LoVo (cell line): ENCODE results near the gene MACROD2.
"Not testable (repeated sequence)": the region's sequence is repeated elsewhere in the genome, so short reads cannot be mapped to it uniquely, and the experiment has no call there.

Experiments
- DNase-seq: peaks from one replicate; pipeline ENCODE4 v3.0.0-alpha.2; 2016; ENCODE audit warnings: low spot score

MACROD2 gene

GRCh38 chr20:15528391-15529111 lies 1533.2 kb downstream of the MACROD2 start:
- no peak for DNase-seq

DNA sequence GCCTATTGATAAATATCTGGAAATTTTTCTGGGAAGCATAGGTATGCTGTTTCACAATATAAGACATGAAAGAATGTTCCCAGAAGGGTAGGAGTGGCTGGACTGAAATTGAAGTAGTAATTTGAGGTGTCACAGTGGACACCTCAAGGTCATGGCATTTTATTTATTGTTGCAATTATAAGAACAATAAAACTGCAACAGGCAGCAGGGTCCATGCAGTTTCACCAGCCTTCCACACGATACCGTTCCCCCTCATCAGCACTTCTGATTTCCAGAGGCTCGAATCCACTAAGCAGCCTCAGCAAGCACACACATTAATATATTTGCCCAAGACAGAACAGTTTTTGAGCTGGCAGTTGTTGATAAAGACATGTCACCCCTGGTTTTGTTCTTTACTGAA lies 1540.5 kb downstream of the MACROD2 start:
- no peak for DNase-seq

- DNase-seq, result not testable (repeated sequence)
Observed at GRCh38 chr20:15537200-15537599, 1541.9 kb downstream of the MACROD2 start.

- DNase-seq, result no peak
Observed at GRCh38 chr20:15542655-15543054, 1547.3 kb downstream of the MACROD2 start.

DNA sequence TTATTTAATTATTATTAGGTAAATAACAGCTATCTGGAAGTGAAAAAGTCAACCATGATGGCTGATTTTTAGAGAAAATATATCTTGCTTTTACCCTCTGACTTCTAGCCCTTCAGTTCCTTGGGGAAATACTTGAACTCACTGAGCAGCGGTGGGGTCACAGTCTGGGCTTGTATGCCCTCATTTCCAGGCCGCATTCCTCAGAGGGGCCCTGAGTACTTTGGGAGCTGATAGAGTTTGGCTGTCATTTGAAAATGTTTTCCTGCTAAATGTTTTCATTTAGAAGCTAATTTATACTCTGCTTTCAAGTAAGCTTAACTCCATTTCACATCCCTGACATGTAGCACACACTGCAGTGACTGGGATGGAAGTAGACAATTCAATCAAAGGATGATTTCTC lies 1549.4 kb downstream of the MACROD2 start:
- DNase-seq, result no peak

DNA sequence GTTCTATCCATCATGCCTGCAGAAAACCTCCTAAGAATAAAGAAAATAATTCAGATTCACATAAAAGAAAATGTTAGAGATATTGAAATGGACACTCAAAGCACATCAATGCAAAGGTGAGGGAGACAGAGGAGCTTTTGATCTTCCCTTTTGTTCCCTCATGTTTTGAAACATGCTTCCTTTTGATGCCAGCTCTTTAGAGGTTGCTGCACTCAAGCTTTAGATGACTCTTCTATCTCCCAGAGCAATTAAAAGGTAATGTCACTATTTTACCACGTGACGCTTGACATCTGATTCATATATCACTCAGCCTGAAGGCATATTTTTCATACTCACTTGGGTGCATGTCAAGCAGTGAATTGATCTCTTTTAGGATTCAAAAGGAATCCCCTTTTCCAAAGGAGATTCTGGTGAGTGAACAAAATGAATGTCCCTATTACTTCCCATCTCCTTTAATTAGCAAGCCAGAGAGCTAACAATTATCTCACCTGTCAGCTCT lies 1551.3 kb downstream of the MACROD2 start:
- no peak for DNase-seq

DNA sequence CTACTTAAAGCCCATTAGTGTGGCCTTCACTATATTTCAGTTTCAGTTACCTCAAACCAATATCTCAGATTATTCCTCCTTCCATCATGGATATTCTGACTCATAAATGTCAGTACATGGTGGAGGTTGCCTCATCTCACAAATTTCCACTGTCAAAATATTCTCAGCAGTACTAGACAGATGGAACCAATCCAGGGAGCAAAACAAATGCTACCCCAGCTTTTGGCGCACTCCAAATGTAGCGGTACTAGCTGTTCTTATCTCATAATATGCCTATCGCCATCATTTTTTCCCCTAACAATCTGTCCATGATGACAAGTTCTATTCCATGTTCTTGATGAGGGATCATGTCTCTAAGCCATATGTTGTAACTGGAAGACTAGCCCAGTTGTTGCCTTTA lies 1551.8 kb downstream of the MACROD2 start:
- no peak for DNase-seq

DNA sequence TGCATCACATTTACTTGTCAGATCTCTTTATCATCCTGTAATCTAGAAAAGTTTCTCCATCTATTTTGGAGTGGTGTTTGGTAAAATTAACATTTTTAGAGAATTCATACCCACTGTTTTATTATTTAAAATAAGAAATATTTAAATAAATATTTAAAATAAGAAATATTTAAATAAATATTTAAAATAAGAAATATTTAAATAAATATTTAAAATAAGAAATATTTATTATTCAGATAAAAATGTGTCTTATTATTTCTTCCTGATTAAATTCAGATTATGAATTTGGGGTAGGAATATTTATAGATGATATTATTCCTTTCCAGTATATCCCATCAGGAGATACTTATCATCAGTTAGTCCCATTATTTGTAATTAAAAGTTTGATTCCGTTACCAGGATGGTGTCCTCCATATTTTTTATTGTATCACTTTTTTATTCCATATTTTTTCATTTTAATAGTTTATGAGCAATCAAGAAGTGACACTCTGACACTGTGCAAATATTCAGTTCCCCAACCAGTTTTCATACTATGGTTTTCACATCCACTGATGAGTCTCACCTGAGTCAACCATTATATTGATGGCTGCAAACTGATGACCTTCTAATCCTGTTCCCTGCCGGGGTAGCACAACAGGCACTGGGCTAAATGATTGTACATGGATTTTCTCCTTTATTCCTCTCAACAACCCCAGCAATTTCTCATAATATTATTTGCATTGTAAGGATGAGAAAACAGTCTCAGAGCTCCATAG lies 1555.0 kb downstream of the MACROD2 start:
- DNase-seq, result no peak

DNA sequence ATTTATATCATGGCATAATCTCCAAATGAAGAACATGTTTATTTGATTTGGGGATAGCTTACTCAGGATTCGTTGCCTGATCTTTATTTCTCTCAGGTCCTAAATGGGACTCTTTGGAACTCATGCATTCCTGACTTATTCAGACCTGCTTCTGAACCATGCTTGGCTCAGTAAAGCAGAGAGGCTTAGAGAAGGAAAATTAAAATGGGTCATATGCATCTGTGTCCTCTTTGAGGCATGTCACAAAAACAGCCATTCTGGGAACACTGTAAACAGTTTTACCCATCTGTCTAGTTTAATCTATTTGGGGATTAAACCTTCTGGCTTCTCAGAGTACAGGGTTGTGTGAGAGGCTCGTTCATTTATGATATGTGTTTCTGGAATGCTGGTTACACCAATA lies 1560.6 kb downstream of the MACROD2 start:
- no peak for DNase-seq

- DNase-seq, result no peak
Observed at GRCh38 chr20:15556869-15557268, 1561.6 kb downstream of the MACROD2 start.

GRCh38 chr20:15561070-15561569 lies 1565.8 kb downstream of the MACROD2 start:
- no peak for DNase-seq

DNA sequence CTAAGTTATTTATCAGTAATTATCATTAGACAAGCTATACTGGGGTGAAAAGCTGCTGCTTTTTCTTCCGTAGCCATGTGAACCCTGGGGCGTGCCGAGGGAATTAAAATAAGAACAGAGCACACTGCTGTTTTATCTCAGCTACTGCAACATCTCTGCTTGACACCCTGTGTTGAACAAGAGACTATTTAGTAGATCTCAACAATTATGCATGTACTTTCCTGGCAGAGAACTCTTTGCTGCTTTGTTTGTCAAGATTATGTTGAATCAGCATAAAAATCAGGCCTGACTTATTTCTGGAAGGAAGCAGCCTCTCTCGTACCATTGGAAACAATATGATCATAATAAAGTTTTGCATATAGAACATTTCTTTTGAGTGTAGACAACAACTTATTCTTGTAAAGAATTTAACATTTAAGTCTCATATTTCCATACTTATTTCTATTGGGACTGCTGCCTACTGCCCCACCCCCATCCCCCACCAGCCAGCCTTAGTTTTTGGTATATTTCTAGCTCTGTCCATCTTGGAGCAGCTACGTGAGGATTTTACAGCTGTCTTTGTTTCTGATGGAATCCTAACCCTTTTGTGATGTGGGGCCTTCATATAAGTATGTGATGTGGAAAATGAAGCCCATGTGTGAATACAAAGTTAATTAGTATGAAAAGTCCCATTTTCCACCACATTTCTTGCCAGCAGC lies 1566.5 kb downstream of the MACROD2 start:
- DNase-seq, result no peak

DNA sequence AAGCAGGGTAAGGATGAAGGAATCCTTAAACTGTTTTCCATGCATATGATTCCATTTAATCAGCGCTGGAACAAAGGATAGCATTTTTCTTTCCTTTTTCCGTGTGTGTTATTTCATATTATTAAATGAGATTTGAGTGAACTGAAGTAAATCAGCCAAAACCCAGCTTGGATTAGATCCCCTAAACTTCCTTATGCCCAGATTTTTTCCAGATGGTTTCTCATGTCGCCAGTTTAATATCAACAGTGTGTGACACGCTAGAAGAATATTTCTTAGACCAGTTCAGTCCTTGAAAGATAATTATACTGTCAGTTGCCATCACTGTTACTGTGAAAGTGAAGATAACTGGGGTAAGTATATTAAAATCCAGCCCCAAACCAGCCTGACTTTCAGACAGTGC lies 1568.5 kb downstream of the MACROD2 start:
- no peak for DNase-seq

DNA sequence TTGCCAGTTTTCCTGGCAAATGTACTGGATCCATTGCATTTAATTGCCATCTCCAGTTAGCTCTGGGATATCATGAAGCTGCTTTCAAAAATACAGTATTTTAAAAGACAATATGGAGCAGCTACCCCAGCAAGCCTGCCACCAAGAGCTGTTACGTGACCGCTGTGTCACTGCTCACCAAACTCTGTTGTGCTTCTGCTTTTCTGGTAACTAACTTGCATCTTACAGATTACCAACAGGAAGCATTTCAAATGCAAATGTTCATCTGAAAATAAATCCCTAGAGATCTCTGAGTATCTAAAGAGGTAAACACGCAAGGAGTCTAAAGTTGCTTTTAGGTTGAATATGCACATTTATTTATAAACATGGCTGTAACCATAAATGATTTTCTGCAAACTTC lies 1569.7 kb downstream of the MACROD2 start:
- DNase-seq, result no peak

- no peak for DNase-seq
Observed at GRCh38 chr20:15565786-15566185, 1570.5 kb downstream of the MACROD2 start.

DNA sequence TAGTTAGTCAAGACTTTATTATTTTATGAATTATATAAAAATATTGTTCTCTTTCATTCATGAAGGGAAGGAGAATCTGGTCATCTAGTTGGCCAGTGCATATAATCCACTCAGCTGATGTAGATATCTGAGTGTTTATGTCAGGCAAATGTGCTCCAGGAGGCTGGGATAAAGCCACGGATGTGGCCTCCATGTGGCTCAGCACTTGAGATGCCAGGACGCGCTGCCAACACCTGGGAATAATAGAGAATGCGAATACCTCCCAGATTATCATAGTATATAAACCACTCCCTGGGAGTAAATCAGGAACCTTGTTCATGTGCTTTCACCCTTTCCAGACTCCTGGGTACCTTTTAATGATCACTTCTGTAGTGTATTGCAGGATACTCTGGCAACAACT lies 1571.9 kb downstream of the MACROD2 start:
- DNase-seq, result no peak

- DNase-seq, result no peak
Observed at GRCh38 chr20:15570156-15570555, 1574.8 kb downstream of the MACROD2 start.

DNA sequence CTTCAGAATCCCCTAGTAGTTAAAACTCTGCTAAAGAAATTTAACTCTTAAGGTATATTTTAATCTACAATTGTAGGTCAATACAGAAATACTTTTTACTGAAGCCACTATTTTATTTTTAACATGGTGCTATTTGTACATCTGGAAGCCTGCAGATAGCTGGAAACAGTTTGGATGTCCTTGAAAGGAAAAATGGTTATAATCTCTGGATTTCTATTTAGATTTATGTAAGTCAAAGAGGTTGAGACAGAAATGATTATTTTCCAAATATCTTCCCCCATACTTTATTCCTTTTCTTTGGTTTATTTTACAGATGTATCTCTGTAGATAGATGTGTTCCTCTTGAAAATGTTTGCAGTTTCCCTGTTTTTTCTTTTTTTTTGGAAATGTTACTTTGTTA lies 1575.7 kb downstream of the MACROD2 start:
- DNase-seq, result no peak

DNA sequence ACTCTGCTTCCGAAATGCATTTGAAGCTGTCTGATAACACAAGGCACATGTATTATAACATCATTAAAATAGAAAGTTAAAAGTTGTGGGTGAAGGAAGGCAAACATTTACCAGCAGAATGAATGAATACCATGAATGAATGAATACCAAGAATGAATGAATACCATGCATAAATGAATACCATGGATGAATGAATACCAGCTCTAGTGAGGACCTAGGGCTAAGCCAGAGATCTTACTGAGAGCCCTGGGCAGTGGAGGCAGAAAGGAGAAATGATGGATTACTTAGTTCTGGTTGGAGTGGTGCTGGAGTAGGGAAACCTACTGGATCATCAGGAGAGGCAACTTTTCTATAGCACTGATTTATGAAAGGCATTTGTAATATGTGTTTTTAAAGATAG lies 1579.9 kb downstream of the MACROD2 start:
- DNase-seq, result no peak

- DNase-seq, result no peak
Observed at GRCh38 chr20:15576411-15576810, 1581.1 kb downstream of the MACROD2 start.

GRCh38 chr20:15578113-15578512 lies 1582.8 kb downstream of the MACROD2 start:
- no peak for DNase-seq

DNA sequence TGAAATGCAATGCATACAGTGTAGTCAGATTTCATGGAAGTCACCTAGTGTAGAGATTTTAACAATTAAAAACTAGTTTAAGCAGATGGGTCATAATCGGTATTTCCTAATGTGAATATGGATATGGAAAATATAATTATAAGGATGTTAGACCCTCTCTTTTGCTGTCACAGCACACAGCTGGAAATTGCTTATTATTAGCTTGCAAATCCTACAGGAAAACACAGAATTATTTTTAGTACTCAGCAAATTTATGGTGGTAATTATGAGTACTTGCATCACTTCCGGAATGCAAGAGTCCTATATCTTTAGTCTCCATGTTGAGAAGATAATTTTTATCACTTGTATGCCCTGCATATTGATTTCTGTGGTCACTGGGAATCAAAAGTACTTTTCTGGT lies 1584.4 kb downstream of the MACROD2 start:
- no peak for DNase-seq
